Measurements from ENCODE around the gene STAT5A. TPM values are rescaled to one million over a fixed set of nuclear protein-coding genes. Genes with fewer than 3 reads are reported as not detected.
"Not testable (repeated sequence)": the region's sequence is repeated elsewhere in the genome, so short reads cannot be mapped to it uniquely, and the experiment has no call there.

STAT5A gene
- total and polyA plus RNA-seq, 5 donors, result 8.1 to 30.5 (median 23.3) TPM

DNA sequence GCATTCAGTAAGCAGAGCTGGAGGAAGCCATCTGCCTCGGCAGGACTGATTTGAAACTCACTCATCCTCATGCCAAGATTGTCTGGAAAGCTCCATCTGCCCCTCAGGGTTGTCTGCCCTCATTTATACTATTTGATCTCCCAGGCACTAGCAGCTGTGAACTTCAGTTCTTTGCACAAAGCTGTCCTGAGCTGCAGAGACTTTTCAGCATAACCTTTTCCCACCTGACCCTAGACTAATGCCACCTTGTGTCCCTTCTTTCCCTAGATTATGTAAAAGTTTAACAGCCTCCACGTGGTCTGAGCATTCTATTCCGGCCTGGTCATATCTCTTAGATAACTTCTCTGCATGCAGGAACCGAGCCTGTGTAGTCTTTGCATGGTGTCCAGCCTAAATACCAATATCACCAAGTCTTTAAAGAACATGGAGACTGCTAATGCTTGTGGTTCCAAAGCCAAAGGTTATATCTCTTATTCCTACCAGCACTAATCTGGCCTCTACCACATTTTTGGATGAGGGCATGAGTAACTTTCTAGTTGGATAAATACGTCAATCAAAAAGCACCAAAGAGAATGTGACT, 29.1 kb downstream of the STAT5A start:
- DNase-seq, result no peak
- 41% methylated on average over 5 of the region's 5 CpGs for WGBS
- Histone ChIP-seq H3K4me1 (ENCODE audit: control insufficient read depth, insufficient read depth, low read length) (peaks cover 3% of the 10 kb centered on the region), H3K27me3 (ENCODE audit: control insufficient read depth, insufficient read depth) (no peaks in the 10 kb centered on the region), H3K4me3 (ENCODE audit: low read length) (no peak overlapping the region), H3K9me3 (ENCODE audit: control insufficient read depth, low read length) (no peaks in the 10 kb centered on the region), H3K27ac (ENCODE audit: low read length) (no peak overlapping the region)
- no peak for ATAC-seq
- intact Hi-C loops (cut with DNase I), result loop anchor here in 1 of 4 donors (5.0 kb wide), 1 partner anchor 85 kb away; no protein-coding TSS in a partner anchor

DNA sequence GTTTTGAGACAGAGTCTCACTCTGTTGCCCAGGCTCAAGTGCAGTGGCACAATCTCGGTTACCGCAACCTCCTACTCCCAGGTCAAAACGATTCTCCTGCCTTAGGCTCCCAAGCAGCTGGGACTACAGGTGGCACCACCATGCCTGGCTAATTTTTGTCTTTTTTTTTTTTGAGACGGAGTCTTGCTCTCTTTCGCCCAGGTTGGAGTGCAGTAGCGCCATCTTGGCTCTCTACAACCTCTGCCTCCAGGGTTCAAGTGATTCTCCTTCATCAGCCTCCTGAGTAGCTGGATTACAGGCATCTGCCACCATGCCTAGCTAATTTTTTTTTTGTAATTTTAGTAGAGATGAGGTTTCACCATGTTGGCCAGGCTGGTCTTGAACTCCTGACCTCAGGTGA, 29.7 kb downstream of the STAT5A start:
- not testable (repeated sequence) for H3K9me3 ChIP-seq (ENCODE audit: control insufficient read depth, low read length); H3K4me1 ChIP-seq (ENCODE audit: control insufficient read depth, insufficient read depth, low read length); ATAC-seq; H3K27me3 ChIP-seq (ENCODE audit: control insufficient read depth, insufficient read depth); H3K27ac ChIP-seq (ENCODE audit: low read length); H3K4me3 ChIP-seq (ENCODE audit: low read length); DNase-seq
- intact Hi-C loops (cut with DNase I), result loop anchor here in 1 of 4 donors (5.0 kb wide), 1 partner anchor 84 kb away; no protein-coding TSS in a partner anchor
- 93% methylated on average over 6 of the region's 6 CpGs for WGBS

DNA sequence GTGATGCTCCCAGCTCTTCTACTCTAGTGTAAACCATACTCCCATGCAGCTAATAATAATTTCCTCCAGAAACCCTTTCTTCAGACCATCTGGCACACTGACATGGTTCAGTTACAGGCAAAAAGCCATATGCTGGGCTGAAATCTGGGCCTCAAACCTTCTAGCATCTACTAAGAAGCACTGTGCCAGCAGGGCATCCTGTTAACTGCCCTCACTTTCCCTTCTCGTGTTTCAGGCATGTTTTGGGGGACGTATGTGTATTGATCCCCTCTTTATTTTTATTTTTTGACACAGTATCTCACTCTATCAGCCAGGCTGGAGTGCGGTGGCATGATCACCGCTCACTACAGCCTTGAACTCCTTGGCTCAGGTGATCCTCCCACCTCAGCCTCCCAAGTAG, 33.3 kb downstream of the STAT5A start:
- no peaks in the 10 kb centered on the region for H3K9me3 ChIP-seq (ENCODE audit: control insufficient read depth, low read length)
- H3K27me3 ChIP-seq (ENCODE audit: control insufficient read depth, insufficient read depth), result no peaks in the 10 kb centered on the region
- DNase-seq (no peak), ATAC-seq (no peak)
- no peaks in the 10 kb centered on the region for H3K4me1 ChIP-seq (ENCODE audit: control insufficient read depth, insufficient read depth, low read length)
- intact Hi-C loops (cut with DNase I), result loop anchor here (5.0 to 10.0 kb wide), 4 partner anchors 86 to 206 kb away; no protein-coding TSS in a partner anchor
- no peak overlapping the region for H3K27ac ChIP-seq (ENCODE audit: low read length)
- 92% methylated on average over 4 of the region's 4 CpGs for whole genome bisulfite sequencing
- H3K4me3 ChIP-seq (ENCODE audit: low read length), result no peak overlapping the region

DNA sequence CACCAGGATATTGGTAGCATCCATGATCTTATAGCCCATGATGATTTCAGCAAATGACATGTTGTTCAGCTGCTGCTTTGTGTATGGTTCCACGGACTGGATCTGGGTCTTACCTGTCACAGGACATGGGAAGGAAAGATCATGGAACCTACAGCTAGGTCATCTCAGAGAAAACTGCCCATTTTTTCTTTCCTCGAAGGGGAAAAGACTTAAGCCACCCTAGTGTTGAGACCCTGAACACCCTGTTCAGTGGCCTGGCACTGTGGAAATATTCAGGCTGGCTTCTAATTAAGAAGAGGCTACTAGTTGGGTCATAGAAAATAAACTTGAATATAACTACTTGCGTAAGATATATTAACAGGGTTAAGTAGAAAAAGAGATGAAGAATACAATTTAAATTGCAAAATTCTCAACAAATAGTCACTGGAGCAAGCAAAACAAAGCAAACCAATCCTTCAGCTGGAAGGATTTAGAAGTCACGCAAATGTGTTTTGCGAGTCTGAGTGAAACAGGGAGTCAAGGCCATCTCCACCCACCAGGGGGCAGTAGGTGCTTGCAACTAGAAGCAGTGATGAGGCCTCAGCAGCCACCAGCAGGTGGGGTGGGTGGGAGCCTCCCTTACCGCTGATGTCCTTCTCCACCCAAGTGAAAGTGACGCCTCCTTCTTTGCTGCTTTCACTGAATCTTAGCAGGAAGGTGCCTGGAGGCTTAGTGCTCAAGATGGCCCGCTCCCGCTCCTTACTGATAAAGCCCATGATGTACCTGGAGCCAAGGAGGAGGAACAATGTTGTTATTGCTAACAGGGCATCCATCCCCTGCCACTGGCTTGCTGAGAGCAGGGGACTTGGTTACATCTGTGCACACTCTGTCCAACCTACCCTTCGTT, 34.3 kb downstream of the STAT5A start:
- Histone ChIP-seq H3K4me1 (ENCODE audit: control insufficient read depth, insufficient read depth, low read length) (no peaks in the 10 kb centered on the region), H3K27me3 (ENCODE audit: control insufficient read depth, insufficient read depth) (no peaks in the 10 kb centered on the region), H3K27ac (ENCODE audit: low read length) (peak overlapping the region; percentile 14), H3K9me3 (ENCODE audit: control insufficient read depth, low read length) (no peaks in the 10 kb centered on the region), H3K4me3 (ENCODE audit: low read length) (no peak overlapping the region)
- WGBS, result 37% methylated on average over 10 of the region's 10 CpGs
- DNase-seq (peak; percentile 91 to 97 (median 94)), ATAC-seq (peak; percentile 68 to 81)
- intact Hi-C loops (cut with DNase I), result loop anchor here (2.0 to 10.0 kb wide), 5 partner anchors 84 to 205 kb away; no protein-coding TSS in a partner anchor

DNA sequence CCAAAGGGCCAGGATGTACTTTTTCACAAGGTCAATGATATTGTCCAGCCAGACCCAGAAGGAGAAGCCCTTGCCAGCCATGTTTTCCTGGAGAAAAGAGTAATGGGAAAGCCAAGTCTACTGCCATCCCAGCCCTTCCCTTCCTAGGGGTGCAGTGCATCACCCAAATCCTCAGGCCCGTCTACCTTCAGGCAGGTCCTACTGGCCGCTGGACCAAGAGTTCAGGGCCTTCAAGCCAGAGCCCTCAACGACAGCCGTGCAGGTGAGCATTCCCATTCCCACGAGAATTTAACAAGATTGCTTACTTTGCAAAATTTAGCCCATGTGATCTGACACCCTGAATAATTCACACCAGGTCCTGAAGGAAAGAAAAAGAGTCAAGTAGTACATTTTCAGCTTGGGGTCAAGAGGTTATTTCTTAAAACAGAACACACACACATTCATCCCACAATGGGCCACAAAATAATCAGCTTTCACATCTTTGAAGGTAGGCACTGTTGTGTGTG, 35.0 kb downstream of the STAT5A start:
- ATAC-seq (no peak), DNase-seq (no peak)
- Histone ChIP-seq H3K27ac (ENCODE audit: low read length) (no peak overlapping the region), H3K4me3 (ENCODE audit: low read length) (no peak overlapping the region), H3K27me3 (ENCODE audit: control insufficient read depth, insufficient read depth) (no peaks in the 10 kb centered on the region), H3K4me1 (ENCODE audit: control insufficient read depth, insufficient read depth, low read length) (no peaks in the 10 kb centered on the region), H3K9me3 (ENCODE audit: control insufficient read depth, low read length) (no peaks in the 10 kb centered on the region)
- 86% methylated on average over 5 of the region's 5 CpGs for WGBS
- intact Hi-C loops (cut with DNase I), result loop anchor here (2.0 to 10.0 kb wide), 5 partner anchors 83 to 204 kb away; no protein-coding TSS in a partner anchor

DNA sequence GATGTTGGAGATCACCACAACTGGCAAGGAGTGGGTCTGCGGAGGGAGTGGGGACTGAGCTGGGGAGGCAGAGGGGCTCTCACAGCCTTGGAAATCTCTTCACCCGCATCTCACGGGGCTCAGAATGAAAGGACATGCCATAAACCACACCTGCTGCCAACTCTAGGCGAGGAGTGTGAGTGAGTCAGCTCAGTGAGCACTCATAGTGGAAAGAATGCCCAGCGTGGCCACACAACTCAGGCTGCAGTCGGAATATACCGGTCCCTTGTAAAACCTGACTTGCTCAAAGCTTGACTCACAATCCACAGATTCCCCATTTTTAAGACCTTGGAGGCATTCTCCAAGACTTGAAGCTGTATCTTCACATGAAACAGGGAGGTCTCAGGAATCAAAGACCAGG, 36.7 kb downstream of the STAT5A start:
- H3K4me1 ChIP-seq (ENCODE audit: control insufficient read depth, insufficient read depth, low read length), result no peaks in the 10 kb centered on the region
- DNase-seq (no peak), ATAC-seq (no peak)
- intact Hi-C loops (cut with DNase I), result loop anchor here in 2 of 4 donors (10.0 kb wide), 1 partner anchor 190 kb away; no protein-coding TSS in a partner anchor
- H3K9me3 ChIP-seq (ENCODE audit: control insufficient read depth, low read length), result no peaks in the 10 kb centered on the region
- H3K27me3 ChIP-seq (ENCODE audit: control insufficient read depth, insufficient read depth), result no peaks in the 10 kb centered on the region
- 83% methylated on average over 7 of the region's 7 CpGs for WGBS
- no peak overlapping the region for H3K27ac ChIP-seq (ENCODE audit: low read length)
- H3K4me3 ChIP-seq (ENCODE audit: low read length), result no peak overlapping the region

DNA sequence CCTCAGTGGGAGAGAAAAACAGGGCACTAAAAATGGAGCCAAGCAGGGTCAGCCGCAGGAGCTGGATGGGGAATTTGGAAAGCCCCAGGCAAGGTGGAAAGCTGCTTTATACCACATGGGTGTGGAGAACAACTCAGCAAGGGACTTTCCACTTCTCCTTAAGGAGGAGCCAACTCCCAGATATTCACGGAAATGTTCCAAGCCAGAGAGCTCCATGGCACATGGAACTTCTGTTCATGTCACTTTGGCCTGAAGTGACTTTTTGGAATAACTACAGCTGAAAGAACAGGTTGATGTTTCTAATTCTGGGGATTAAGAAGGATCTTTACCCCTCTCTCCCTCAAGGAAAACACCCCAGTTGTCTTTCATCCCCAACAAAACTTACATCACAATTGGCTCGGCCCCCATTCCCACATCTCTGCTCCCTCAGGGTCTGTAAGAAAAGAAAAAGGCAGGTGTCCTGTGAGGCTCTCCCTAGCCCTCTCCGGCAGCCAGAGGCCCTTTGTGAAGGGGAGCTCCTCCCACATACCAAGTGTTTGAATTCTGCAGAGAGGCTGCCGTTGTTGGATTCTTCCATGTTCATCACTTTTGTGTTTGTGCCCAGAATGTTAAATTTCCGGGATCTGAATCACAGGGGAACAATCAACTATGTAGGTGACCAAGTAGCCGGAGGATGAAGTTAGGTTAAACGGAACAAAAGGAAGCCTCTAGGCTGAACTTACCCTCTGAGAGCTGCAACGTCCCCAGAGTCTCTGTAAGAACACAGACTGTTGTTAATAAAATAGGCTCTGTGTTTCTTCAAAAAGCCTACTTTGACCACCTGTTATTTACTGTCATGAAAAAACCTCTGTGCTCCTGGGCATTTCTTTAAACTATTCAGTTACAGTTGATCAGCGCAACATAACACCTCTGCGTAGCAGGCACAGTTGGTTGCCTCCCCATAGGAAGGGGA, 41.0 kb downstream of the STAT5A start:
- Histone ChIP-seq H3K27me3 (ENCODE audit: control insufficient read depth, insufficient read depth) (no peaks in the 10 kb centered on the region), H3K4me3 (ENCODE audit: low read length) (no peak overlapping the region), H3K9me3 (ENCODE audit: control insufficient read depth, low read length) (no peaks in the 10 kb centered on the region), H3K4me1 (ENCODE audit: control insufficient read depth, insufficient read depth, low read length) (no peaks in the 10 kb centered on the region), H3K27ac (ENCODE audit: low read length) (no peak overlapping the region)
- DNase-seq (no peak), ATAC-seq (peak; percentile 66 to 75)
- intact Hi-C loops (cut with DNase I), result loop anchor here in 2 of 4 donors (10.0 kb wide), 1 partner anchor 186 kb away; no protein-coding TSS in a partner anchor
- 40% methylated on average over 11 of the region's 11 CpGs for WGBS

DNA sequence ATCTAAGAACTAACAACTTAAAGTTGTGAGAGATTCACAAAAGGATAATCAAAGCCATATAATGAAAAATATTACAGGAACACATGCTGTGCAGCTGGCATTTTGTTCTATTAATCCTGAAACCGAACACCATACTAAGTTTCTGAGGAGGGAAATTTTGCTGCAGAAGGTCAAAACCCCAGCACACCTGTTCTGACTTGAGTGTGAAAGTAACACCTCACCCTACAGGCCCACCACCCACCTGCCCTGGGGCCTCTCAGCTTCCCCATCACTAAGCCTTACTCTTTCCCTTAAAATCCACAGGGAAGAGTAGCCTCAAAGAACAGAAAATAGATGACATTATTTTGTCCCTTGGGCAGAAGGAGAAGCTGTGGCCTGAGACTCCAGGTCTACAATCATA, 44.8 kb downstream of the STAT5A start:
- no peak overlapping the region for H3K27ac ChIP-seq (ENCODE audit: low read length)
- intact Hi-C loops (cut with DNase I), result no loop called here
- ATAC-seq (no peak), DNase-seq (no peak)
- no peaks in the 10 kb centered on the region for H3K4me1 ChIP-seq (ENCODE audit: control insufficient read depth, insufficient read depth, low read length)
- no peaks in the 10 kb centered on the region for H3K27me3 ChIP-seq (ENCODE audit: control insufficient read depth, insufficient read depth)
- H3K4me3 ChIP-seq (ENCODE audit: low read length), result no peak overlapping the region
- 98% methylated on average over 1 of the region's 1 CpG for WGBS
- no peaks in the 10 kb centered on the region for H3K9me3 ChIP-seq (ENCODE audit: control insufficient read depth, low read length)

DNA sequence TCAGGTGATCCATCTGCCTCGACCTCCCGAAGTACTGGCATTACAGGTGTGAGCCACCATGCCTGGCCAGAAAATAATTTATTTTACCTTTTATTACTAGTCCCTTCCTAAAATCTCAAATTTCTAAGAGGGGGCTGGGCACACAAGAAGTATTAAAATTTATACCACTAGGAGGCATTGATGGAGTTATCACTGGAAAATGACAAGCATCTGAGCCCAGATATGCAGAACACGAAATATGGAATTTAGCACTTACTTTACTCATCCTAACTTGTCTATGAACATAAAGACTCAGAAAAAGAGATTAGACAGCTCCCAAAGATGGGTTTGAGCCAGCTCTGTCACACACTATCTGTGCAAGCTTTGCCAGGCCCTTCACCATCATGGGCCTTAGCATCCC, 46.4 kb downstream of the STAT5A start:
- ATAC-seq, result no peak
- no peak overlapping the region for H3K27ac ChIP-seq (ENCODE audit: low read length)
- intact Hi-C loops (cut with DNase I), result no loop called here
- H3K27me3 ChIP-seq (ENCODE audit: control insufficient read depth, insufficient read depth), result no peaks in the 10 kb centered on the region
- WGBS, result 74% methylated on average over 3 of the region's 3 CpGs
- H3K4me1 ChIP-seq (ENCODE audit: control insufficient read depth, insufficient read depth, low read length), result no peaks in the 10 kb centered on the region
- H3K4me3 ChIP-seq (ENCODE audit: low read length), result no peak overlapping the region
- DNase-seq, result no peak
- no peaks in the 10 kb centered on the region for H3K9me3 ChIP-seq (ENCODE audit: control insufficient read depth, low read length)

DNA sequence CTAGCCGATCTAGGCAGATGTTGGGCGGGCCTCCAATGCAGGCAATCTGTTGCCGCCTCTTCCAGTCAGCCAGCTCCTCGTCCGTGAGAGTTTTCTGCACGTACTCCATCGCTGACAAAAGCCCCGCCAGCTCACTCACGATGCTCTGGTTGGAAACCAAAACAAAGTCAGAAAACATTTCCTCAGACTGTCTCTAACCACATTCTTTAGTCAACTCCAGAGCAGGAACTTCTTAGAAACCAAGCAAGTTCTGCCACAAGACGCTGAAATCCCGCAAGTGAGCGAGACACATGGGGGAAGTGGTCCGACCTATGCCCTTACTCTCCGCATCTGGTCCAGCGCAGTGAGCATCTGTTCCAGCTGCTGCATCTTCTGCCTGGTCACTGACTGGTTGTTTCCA, 49.1 kb downstream of the STAT5A start:
- WGBS, result 73% methylated on average over 15 of the region's 15 CpGs

More for the DNA sequence above, 49.1 kb downstream of the STAT5A start:
- ATAC-seq (no peak), DNase-seq (no peak)
- Histone ChIP-seq H3K4me1 (ENCODE audit: control insufficient read depth, insufficient read depth, low read length) (peaks cover 2% of the 10 kb centered on the region), H3K9me3 (ENCODE audit: control insufficient read depth, low read length) (no peaks in the 10 kb centered on the region), H3K4me3 (ENCODE audit: low read length) (no peak overlapping the region), H3K27me3 (ENCODE audit: control insufficient read depth, insufficient read depth) (no peaks in the 10 kb centered on the region), H3K27ac (ENCODE audit: low read length) (no peak overlapping the region)
- intact Hi-C loops (cut with DNase I), result no loop called here

Measured in right cardiac atrium (tissue), 5 donors.